Measurements from ENCODE around the gene VWA3A. TPM values are rescaled to one million over a fixed set of nuclear protein-coding genes. Genes with fewer than 3 reads are reported as not detected.

Gene VWA3A
- total RNA-seq, 4 donors from 2014 or later: 1.5 to 2.5 (median 1.8) TPM; not detected in 1

DNA sequence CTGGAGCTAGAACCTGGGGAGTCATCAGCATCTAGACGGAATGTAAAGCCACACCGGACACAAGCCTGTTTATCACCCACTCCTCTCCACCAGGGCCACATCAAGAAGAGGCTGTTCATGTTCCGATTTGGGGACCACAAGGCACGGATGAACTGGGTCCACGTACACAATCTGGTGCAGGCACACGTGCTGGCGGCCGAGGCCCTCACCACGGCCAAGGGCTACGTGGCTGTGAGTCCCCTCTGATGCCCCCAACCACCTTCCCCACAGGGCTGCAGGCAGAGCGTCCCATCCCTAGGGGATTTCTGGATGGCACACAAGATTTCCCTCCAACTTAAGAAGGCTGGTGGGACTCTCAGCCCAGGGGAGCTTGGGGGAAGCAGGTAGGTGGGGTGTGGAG, 89.1 kb downstream of the VWA3A start:
- Histone ChIP-seq H3K9me3 (no peaks in the 10 kb centered on the region), H3K4me3 (no peak overlapping the region), H3K27me3 (no peaks in the 10 kb centered on the region), H3K4me1 (no peaks in the 10 kb centered on the region), H3K36me3 (no peaks in the 10 kb centered on the region), H3K27ac (no peak overlapping the region)
- TF ChIP-seq, protein P1, sequence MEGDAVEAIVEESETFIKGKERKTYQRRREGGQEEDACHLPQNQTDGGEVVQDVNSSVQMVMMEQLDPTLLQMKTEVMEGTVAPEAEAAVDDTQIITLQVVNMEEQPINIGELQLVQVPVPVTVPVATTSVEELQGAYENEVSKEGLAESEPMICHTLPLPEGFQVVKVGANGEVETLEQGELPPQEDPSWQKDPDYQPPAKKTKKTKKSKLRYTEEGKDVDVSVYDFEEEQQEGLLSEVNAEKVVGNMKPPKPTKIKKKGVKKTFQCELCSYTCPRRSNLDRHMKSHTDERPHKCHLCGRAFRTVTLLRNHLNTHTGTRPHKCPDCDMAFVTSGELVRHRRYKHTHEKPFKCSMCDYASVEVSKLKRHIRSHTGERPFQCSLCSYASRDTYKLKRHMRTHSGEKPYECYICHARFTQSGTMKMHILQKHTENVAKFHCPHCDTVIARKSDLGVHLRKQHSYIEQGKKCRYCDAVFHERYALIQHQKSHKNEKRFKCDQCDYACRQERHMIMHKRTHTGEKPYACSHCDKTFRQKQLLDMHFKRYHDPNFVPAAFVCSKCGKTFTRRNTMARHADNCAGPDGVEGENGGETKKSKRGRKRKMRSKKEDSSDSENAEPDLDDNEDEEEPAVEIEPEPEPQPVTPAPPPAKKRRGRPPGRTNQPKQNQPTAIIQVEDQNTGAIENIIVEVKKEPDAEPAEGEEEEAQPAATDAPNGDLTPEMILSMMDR (IDR thresholded peaks at IDR 0.05): no peak
- TF ChIP-seq POLR2A (IDR thresholded peaks at IDR 0.05): no peak
- DNase-seq: no peak
- intact Hi-C loops (cut with DNase I; ENCODE audit: low total_unique reads): no loop called here

DNA sequence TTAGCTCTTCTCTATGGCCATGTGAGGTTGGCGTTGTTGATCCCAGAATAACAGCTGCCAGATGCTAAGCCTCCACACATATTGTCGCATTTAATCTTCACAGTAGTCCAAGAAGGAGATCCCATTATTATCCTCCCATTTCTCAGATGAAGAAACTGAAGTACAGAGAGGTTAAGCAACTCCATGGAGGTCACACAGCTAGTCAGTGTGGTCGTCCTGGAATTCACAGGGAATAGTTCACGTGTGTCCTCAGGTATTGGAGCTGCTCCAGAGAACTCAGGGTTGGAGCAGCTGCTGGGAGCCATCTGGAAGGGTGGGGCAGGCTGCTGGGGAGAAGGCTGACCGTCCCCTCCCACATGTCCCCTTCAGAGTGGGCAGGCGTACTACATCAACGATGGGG, 89.5 kb downstream of the VWA3A start:
- Histone ChIP-seq H3K4me3 (no peak overlapping the region), H3K9me3 (no peaks in the 10 kb centered on the region), H3K4me1 (no peaks in the 10 kb centered on the region), H3K27ac (no peak overlapping the region), H3K36me3 (no peaks in the 10 kb centered on the region), H3K27me3 (no peaks in the 10 kb centered on the region)
- DNase-seq: no peak
- no peak for TF ChIP-seq POLR2A (IDR thresholded peaks at IDR 0.05)
- TF ChIP-seq, protein P1 (IDR thresholded peaks at IDR 0.05): no peak
- intact Hi-C loops (cut with DNase I; ENCODE audit: low total_unique reads): no loop called here

DNA sequence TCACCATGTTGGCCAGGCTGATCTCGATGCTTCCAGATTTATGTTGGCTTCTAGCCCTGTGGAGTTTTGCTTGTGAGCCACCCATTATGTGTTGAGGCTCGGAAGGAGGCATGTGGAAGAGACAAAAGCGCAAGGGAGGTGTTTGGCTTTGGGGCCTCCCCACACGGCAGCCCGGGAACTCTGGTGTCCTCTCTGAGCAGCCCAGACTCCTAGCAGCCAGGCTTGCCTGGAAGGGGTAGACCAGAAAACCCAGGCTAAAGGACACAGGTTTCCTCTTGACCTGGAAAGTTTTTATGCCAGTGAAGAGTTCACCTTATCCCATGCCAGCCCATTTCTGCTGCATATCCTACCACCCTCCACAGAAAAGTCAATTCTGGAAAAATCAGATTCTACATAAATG, 91.0 kb downstream of the VWA3A start:
- no peaks in the 10 kb centered on the region for H3K9me3 ChIP-seq
- no peaks in the 10 kb centered on the region for H3K36me3 ChIP-seq
- TF ChIP-seq, protein P1 (IDR thresholded peaks at IDR 0.05): no peak
- no peak for TF ChIP-seq POLR2A (IDR thresholded peaks at IDR 0.05)
- peaks cover 0 to 1% of the 10 kb centered on the region in 2 donors for H3K4me1 ChIP-seq
- DNase-seq: no peak
- H3K27ac ChIP-seq: no peak overlapping the region
- intact Hi-C loops (cut with DNase I; ENCODE audit: low total_unique reads): no loop called here
- H3K4me3 ChIP-seq: no peak overlapping the region
- no peaks in the 10 kb centered on the region for H3K27me3 ChIP-seq

DNA sequence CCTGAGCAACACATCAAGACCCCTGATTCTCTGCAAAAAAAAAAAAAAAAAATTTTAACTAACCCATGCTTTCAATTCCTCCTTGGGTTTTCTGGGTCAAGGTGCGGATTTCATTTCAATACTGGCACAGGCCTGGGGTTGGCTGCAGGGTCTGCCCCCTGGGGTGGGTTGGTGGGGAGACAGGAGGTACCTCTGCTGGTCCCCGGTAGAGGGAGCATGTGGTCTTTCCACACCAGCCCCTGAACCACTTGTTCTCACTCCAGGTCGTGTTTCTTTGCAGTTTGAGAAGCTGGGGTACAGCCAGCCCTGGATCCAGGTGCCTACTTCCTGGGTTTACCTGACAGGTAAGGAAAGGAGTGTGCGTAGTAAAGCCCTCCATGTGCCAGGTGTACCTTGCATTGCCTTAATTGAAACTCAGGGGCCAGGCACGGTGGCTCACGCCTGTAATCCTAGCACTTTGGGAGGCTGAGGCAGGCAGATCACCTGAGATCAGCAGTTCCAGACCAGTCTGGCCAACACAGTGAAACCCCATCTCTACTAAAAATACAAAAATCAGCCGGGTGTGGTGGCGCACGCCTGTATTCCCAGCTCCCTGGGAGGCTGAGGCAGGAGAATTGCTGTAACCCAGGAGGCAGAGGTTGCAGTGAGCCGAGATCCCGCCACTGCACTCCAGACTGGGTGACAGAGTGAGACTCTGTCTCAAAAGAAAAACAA, 91.7 kb downstream of the VWA3A start:
- intact Hi-C loops (cut with DNase I; ENCODE audit: low total_unique reads): no loop called here
- H3K4me3 ChIP-seq: no peak overlapping the region
- H3K36me3 ChIP-seq: no peaks in the 10 kb centered on the region
- no peaks in the 10 kb centered on the region for H3K9me3 ChIP-seq
- DNase-seq: no peak
- H3K4me1 ChIP-seq: peaks cover 0 to 3% of the 10 kb centered on the region in 2 donors
- TF ChIP-seq POLR2A (IDR thresholded peaks at IDR 0.05): no peak
- TF ChIP-seq, protein P1 (IDR thresholded peaks at IDR 0.05): no peak
- H3K27me3 ChIP-seq: no peaks in the 10 kb centered on the region
- no peak overlapping the region for H3K27ac ChIP-seq

DNA sequence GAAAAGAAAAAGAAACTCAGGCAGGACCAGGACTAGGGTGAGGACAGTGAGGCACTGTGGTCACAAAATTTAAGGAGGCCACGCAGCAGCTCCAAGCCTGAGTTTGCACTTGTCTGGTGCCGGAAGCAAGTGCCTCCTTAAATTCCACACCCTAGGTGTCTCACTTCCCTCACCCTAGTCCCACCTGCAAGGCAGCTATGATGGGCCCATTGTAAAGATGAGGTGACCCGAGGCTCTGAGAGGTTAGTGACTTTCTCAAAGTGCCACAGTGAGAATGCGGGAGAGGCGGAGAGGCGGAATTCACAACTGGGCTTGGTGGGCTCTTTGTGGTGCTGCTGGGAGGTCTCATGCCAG, 92.3 kb downstream of the VWA3A start:
- H3K4me1 ChIP-seq: peaks cover 0 to 3% of the 10 kb centered on the region in 2 donors
- no peak for DNase-seq
- H3K27ac ChIP-seq: no peak overlapping the region
- intact Hi-C loops (cut with DNase I; ENCODE audit: low total_unique reads): no loop called here
- no peaks in the 10 kb centered on the region for H3K9me3 ChIP-seq
- no peak for TF ChIP-seq POLR2A (IDR thresholded peaks at IDR 0.05)
- TF ChIP-seq, protein P1 (IDR thresholded peaks at IDR 0.05): no peak
- no peak overlapping the region for H3K4me3 ChIP-seq
- no peaks in the 10 kb centered on the region for H3K36me3 ChIP-seq
- no peaks in the 10 kb centered on the region for H3K27me3 ChIP-seq

Measured in uterus (tissue), 4 donors.